Activated CD4-positive, alpha-beta T cell treated with anti-CD3 and anti-CD28 coated beads, Interleukin-2, amount 50 U/mL, for 48 hours (primary cell): ENCODE measurements around the gene FRAS1.
"Not testable (repeated sequence)": the region's sequence is repeated elsewhere in the genome, so short reads cannot be mapped to it uniquely, and the experiment has no call there.

ENCODE experiments used
- DNase-seq, 2 experiments: peaks; one replicate each; pipeline ENCODE4 v3.0.0-alpha.2; 2020

The FRAS1 gene

GRCh38 chr4:78527555-78527954 is 470.4 kb downstream of the FRAS1 start:
- no peak for DNase-seq

DNA sequence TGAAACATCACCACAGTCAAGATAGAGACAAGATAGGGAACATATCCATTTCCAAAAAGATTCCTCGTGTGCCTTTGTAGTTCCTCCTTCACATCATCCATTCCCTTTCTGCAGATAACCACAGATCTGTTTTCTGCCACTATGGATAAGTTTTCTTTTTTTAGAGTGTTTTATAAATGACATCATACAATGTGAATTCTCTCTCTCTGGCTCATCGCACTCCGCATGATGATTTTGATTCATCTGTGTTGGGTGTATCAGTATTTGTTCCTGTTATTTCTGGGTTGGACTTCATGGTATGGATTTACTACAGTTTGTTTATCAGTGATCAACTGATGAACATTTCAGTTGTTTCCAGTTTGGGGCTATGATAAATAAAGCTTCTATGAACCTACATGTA is 471.2 kb downstream of the FRAS1 start:
- DNase-seq = no peak

- DNase-seq = no peak
These were observed 472.6 kb downstream of the FRAS1 start for GRCh38 chr4:78529569-78530209.

GRCh38 chr4:78532046-78532445 is 474.9 kb downstream of the FRAS1 start:
- DNase-seq = no peak

DNA sequence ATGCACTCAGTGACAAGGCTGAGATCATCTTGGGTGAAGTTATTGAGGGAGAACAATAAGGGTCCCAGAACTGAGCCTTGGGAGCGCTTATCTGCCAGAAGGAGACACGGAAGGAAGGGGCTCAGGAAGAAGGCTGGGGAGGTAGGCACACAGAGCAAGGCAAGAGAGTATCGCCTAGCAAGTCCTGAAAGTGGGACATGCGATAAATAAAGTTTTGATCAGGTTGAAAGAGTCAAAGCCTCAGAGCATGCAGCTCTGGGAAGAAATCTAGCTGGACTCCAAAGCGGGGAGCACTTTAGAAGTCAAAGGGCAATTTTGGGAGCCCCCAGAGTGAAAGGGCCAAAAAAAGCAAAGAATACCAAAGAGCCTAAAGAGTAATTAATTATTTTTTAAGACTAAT is 476.7 kb downstream of the FRAS1 start:
- DNase-seq = no peak

- DNase-seq = no peak
These were observed 477.3 kb downstream of the FRAS1 start for GRCh38 chr4:78534286-78534955.

GRCh38 chr4:78542373-78542772 is 485.2 kb downstream of the FRAS1 start:
- no peak for DNase-seq

GRCh38 chr4:78543424-78544125 is 486.5 kb downstream of the FRAS1 start:
- no peak for DNase-seq

DNA sequence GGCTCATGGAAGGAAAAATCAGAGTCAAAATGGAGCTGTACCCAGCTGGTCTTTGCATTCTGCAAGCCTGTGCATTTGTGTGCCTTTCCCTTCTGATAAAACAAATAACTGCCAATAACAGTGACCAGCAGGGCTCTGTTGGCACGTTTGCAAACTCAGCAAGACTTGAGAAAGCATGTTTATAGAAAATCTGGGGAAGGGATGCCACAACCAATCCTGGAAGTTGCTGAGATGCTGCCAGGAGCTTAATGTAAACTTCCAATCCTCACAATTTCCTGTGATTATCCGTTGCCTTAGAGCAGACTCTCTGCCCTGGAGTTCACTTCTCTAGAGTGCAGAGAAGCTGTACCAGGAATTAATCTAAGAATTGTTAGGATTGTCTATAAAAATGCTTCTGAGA is 487.6 kb downstream of the FRAS1 start:
- no peak for DNase-seq

DNA sequence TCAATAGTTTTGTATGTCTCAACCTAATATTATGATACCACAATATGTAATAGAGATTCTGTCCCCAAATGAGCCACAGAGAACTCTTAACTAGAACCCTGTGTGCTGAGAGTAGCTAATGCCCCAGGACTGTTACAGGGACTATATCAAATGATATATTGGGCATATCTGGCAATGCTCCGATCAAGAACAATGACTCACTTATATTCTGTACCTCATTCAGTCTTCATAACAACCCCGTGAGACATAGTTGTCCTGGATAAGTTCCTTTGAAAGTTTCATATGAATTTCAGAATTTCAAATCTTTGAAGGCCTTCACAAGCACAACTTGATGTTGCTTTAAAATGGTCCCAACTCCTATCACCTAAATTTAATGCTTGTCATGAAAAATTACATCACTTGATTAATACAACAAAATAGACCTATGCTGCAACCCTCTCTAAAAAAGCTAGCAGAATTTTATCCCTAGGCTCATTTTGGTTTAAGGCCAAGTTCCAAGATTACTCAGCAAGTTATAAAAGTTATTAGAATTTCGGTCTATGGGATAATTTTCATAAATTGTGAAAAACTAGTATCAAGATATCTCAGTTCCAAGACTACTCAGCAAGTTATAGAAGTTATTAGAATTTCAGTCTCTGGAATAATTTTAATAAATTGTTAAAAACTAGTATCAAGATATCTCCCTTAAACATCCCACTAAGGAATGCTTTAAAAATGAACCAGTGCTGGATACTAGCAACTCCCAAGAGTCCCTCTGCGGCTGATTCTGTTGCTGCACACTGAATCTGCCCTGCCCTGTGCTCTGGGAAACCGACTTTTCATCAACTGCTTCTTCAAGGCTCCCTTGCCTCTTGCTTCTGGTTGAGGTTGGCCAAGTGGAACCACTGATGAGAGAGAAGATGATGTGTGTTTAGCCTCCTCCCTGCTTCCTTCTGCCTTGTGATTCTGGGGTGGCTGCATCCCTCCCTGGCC is 488.4 kb downstream of the FRAS1 start:
- DNase-seq = no peak

- not testable (repeated sequence) for DNase-seq
These were observed 490.8 kb downstream of the FRAS1 start for GRCh38 chr4:78547899-78548298.

GRCh38 chr4:78548889-78549288 is 491.8 kb downstream of the FRAS1 start:
- not testable (repeated sequence) for DNase-seq

DNA sequence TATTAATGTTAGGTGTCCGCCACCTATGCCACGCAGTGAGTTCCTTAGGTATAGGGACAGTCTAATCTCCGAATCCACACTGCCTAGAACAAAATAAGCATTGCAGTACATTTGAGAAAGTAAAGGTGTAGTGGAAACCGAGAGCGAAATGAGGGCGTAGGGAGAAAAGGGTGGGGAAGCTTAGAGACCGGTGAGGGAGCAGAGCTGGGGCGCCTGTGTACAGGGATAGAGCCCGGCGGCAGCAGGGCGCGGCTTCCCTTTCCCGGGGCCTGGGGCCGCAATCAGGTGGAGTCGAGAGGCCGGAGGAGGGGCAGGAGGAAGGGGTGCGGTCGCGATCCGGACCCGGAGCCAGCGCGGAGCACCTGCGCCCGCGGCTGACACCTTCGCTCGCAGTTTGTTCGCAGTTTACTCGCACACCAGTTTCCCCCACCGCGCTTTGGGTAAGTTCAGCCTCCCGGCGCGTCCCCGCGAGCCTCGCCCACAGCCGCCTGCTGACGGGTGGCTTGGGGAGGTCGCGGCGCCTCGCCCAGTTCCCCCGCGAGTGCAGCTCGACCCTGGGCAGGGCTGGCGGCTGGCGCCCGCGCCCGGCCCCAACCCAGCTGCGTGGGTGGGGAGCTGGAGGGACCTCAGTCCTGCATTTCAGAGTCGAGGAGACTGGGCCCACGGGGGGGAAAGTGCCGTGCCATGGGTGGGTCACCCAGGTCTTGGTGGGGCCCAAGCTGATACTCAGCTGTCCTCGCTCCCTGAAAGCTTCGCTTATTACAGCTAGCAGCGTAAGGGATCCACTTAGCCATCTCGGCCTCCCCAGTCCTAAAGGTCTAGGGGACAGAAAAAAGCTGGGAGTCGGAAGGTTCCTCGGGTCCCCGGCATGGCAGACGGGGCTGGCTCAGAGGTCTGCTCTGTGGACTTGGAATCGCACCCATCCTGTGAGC is 494.6 kb downstream of the FRAS1 start, which contains the start of gene ANXA3:
TSS of gene ANXA3 (plus strand) at position 351 of the 932 bp plus-strand sequence. CDS start 2,704 bp downstream, outside the sequence.
- peak; percentile 4 for DNase-seq

GRCh38 chr4:78552389-78553042 is 495.4 kb downstream of the FRAS1 start:
- DNase-seq = no peak

- no peak for DNase-seq
These were observed 495.9 kb downstream of the FRAS1 start for GRCh38 chr4:78553043-78553396.

- DNase-seq = no peak
These were observed 496.5 kb downstream of the FRAS1 start for GRCh38 chr4:78553529-78554060.

GRCh38 chr4:78556665-78557064 is 499.5 kb downstream of the FRAS1 start:
- DNase-seq = no peak

DNA sequence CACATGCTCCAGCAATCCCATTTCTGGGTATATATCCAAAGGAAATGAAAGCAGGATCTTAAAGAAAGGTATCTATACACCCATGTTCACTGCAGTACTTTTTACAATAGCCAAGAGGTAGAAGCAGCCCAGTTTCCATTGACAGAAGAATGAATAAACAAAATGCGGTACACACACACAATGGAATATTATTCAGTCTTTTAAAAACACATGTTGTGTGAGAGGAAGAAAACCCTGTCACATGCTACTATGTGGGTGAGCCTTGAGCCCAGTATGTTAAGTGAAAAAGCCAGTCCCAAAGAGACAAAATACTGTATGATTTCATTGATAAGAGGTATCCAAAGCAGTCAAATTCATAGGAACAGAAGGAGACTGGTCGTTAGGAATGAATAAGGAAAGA is 500.7 kb downstream of the FRAS1 start:
- no peak for DNase-seq

- DNase-seq = no peak
These were observed 501.3 kb downstream of the FRAS1 start for GRCh38 chr4:78558410-78558809.

- DNase-seq = no peak
These were observed 503.3 kb downstream of the FRAS1 start for GRCh38 chr4:78560296-78560963.
